HCT116 (cell line): ENCODE measurements around the gene ARL8B. TPM values are rescaled to one million over a fixed set of nuclear protein-coding genes. Genes with fewer than 3 reads are reported as not detected.

ENCODE experiments used
- ATAC-seq: fragments of 200-7000 bp; cut with Tn5 transposase; 2 replicates; pipeline ENCODE4 v1.9.1; 2020; ENCODE audit warnings: mild to moderate bottlenecking, moderate library complexity
- BruUV-seq: library from RNA; stranded (reverse); fragments of 400-500 nt; replicated peaks from 2 replicates; lab custom pipeline; 2021; lab: Mats Ljungman, UMichigan
- CTCF ChIA-PET: fragments of 300-600 bp; sonication (Branson Sonifier 250); formaldehyde crosslinking; loops from one replicate; lab custom pipeline; 2021; ENCODE audit warnings: antibody characterized with exemption; lab: Charles Lee
- POLR2A ChIA-PET: fragments of 300-600, 350-600 bp; sonication (Branson Sonifier 250); formaldehyde crosslinking; loops from one replicate; lab custom pipeline; 2021; ENCODE audit warnings: antibody characterized with exemption; lab: Charles Lee
- RAD21 ChIA-PET, 2 experiments: fragments of 300-600 bp; sonication (Branson Sonifier 250); formaldehyde crosslinking; loops; one replicate each; lab custom pipeline; 2023; ENCODE audit warnings: low total read pairs in 2 of 2; ENCODE audit not compliant: uncharacterized antibody in 2 of 2, unreplicated experiment in 2 of 2, low non-redundant PET in 1 of 2; lab: Charles Lee
- DNase-seq: peaks from one replicate; pipeline ENCODE4 v3.0.0-alpha.2; 2010; ENCODE audit warnings: low read depth, low spot score
- H2AFZ ChIP-seq: fragments of 200-600 bp; shearing (Covaris generic), sonication (generic); 2 replicates; pipeline ENCODE4 v1.6.1; 2017; ENCODE audit warnings: low read depth, mixed run types, mixed read lengths, antibody characterized with exemption, low read length; ENCODE audit not compliant: poor library complexity, severe bottlenecking
- H3K27ac ChIP-seq: 2 replicates; pipeline ENCODE4 v1.5.1; 2012; ENCODE audit warnings: low read depth, low read length
- H3K27me3 ChIP-seq: fragments of 200-600 bp; sonication (generic); 2 replicates; pipeline ENCODE4 v1.6.1; 2016; ENCODE audit warnings: mixed run types, low read length, mixed read lengths; ENCODE audit not compliant: insufficient read depth
- H3K36me3 ChIP-seq, 2 experiments: fragments of 200-500 bp in 1 of 2; fragments of 200-600 bp in 1 of 2; sonication (Bioruptor generic) in 1 of 2; sonication (generic) in 1 of 2; 2 replicates each; pipeline versions ENCODE4 v1.5.1 to v1.6.1; 2014 to 2016; ENCODE audit warnings: low read length in 2 of 2, inconsistent platforms in 1 of 2, mixed read lengths in 1 of 2, mixed run types in 1 of 2; ENCODE audit not compliant: insufficient read depth in 2 of 2, control insufficient read depth in 1 of 2
- H3K4me1 ChIP-seq, 2 experiments: fragments of 200-600 bp in 1 of 2; sonication (generic) in 1 of 2; 2 replicates each; pipeline versions ENCODE4 v1.5.1 to v1.6.1; 2012 to 2017; ENCODE audit warnings: low read length in 2 of 2, inconsistent platforms in 1 of 2, mild to moderate bottlenecking in 1 of 2, mixed read lengths in 1 of 2, mixed run types in 1 of 2, moderate library complexity in 1 of 2; ENCODE audit not compliant: insufficient read depth in 2 of 2, control insufficient read depth in 1 of 2
- H3K4me2 ChIP-seq: fragments of 200-600 bp; sonication (generic); 2 replicates; pipeline ENCODE4 v1.6.1; 2017; ENCODE audit warnings: mixed run types, low read length, mixed read lengths
- H3K4me3 ChIP-seq, 2 experiments: fragments of 200-600 bp in 1 of 2; sonication (generic) in 1 of 2; replicated peaks in 1 of 2; 2 replicates each; pipeline ENCODE4 v1.5.1; 2011 to 2016; ENCODE audit warnings: low read length in 2 of 2, control low read depth in 1 of 2, low read depth in 1 of 2, mild to moderate bottlenecking in 1 of 2, mixed read lengths in 1 of 2, mixed run types in 1 of 2
- H3K79me2 ChIP-seq: fragments of 200-600 bp; sonication (generic); 2 replicates; pipeline ENCODE4 v1.6.1; 2017; ENCODE audit warnings: mild to moderate bottlenecking, mixed run types, low read length, moderate library complexity, mixed read lengths; ENCODE audit not compliant: insufficient read depth
- H3K9ac ChIP-seq: fragments of 200-600 bp; sonication (generic); 2 replicates; pipeline ENCODE4 v1.6.1; 2016; ENCODE audit warnings: low read length, mixed read lengths
- H3K9me2 ChIP-seq: fragments of 200-600 bp; sonication (generic), shearing (Covaris generic); 2 replicates; pipeline ENCODE4 v1.6.1; 2017; ENCODE audit warnings: mixed run types, mild to moderate bottlenecking, moderate library complexity; ENCODE audit not compliant: insufficient read depth
- H3K9me3 ChIP-seq, 2 experiments: fragments of 200-500 bp in 1 of 2; fragments of 200-600 bp in 1 of 2; sonication (Bioruptor generic) in 1 of 2; sonication (generic) in 1 of 2; 2 replicates each; pipeline ENCODE4 v1.6.1; 2014 to 2017; ENCODE audit warnings: low read length in 2 of 2, mixed read lengths in 2 of 2, inconsistent platforms in 1 of 2, low read depth in 1 of 2, mild to moderate bottlenecking in 1 of 2, mixed run types in 1 of 2, moderate library complexity in 1 of 2; ENCODE audit not compliant: control insufficient read depth in 1 of 2, insufficient read depth in 1 of 2
- H4K20me1 ChIP-seq: fragments of 200-600 bp; sonication (generic), shearing (Covaris generic); 2 replicates; pipeline ENCODE4 v1.6.1; 2017; ENCODE audit warnings: mixed run types, mild to moderate bottlenecking, moderate library complexity; ENCODE audit not compliant: insufficient read depth
- ATF3 ChIP-seq: IDR thresholded peaks from 2 replicates; pipeline ENCODE4 v1.6.1; 2012
- CEBPB ChIP-seq: IDR thresholded peaks from 2 replicates; pipeline ENCODE4 v1.6.1; 2012; ENCODE audit warnings: low read depth
- EGR1 ChIP-seq: IDR thresholded peaks from 2 replicates; pipeline ENCODE4 v1.6.1; 2012; ENCODE audit warnings: low read depth
- EZH2phosphoT487 ChIP-seq: fragments of 200-600 bp; IDR thresholded peaks from 2 replicates; pipeline ENCODE4 v1.6.1; 2018; ENCODE audit warnings: antibody characterized with exemption, borderline replicate concordance
- POLR2AphosphoS5 ChIP-seq: IDR thresholded peaks from 2 replicates; pipeline ENCODE4 v1.6.1; 2011; ENCODE audit warnings: mild to moderate bottlenecking, low read depth, low read length, moderate library complexity
- TCF7L2 ChIP-seq: IDR thresholded peaks from 2 replicates; pipeline ENCODE4 v1.7.0; 2011; ENCODE audit warnings: borderline replicate concordance, inconsistent platforms; ENCODE audit not compliant: insufficient read depth, insufficient read length; ENCODE audit errors: extremely low read depth
- YY1 ChIP-seq: IDR thresholded peaks from 2 replicates; pipeline ENCODE4 v1.6.1; 2011; ENCODE audit warnings: low read length, low read depth, moderate library complexity, mild to moderate bottlenecking; ENCODE audit not compliant: insufficient replicate concordance; ENCODE audit errors: extremely low read depth
- ZFX ChIP-seq: fragments of 450-650 bp; IDR thresholded peaks from 2 replicates; pipeline ENCODE4 v1.6.1; 2017
- intact Hi-C: fragments of 100-400 bp; cut with micrococcal nuclease; formaldehyde crosslinking; loops from 2 replicates; pipeline ENCODE4 v1.10.0; 2022
- total RNA-seq: library from RNA; stranded (reverse); gene quantifications from one replicate; pipeline ENCODE4 v1.2.1, GENCODE V29; 2021; ENCODE audit not compliant: unreplicated experiment
- TF ChIP-seq, protein P1 (sequence below): IDR thresholded peaks from 2 replicates; pipeline ENCODE4 v1.6.1; 2012
- TF ChIP-seq, protein P2 (sequence below): IDR thresholded peaks from 2 replicates; pipeline ENCODE4 v1.6.1; 2012; ENCODE audit warnings: low read depth
- TF ChIP-seq, protein P3 (sequence below), 3 experiments: fragments of 200-600 bp in 1 of 3; sonication (generic) in 1 of 3; IDR thresholded peaks in 2 of 3; conservative IDR thresholded peaks in 1 of 3; 2 replicates each; pipeline ENCODE4 v1.5.1; 2012 to 2017; ENCODE audit warnings: low read depth in 2 of 3, low read length in 2 of 3, antibody characterized with exemption in 1 of 3, borderline replicate concordance in 1 of 3, control low read depth in 1 of 3, mild to moderate bottlenecking in 1 of 3, mixed read lengths in 1 of 3, mixed run types in 1 of 3, moderate library complexity in 1 of 3; ENCODE audit not compliant: insufficient read depth in 1 of 3

The ARL8B gene
- total RNA-seq, 1 experiment from 2014 or later: 38.1 TPM

- ATAC-seq (no peak), DNase-seq (no peak)
- H3K36me3 ChIP-seq: peaks cover 0 to 4% of the 10 kb centered on the region in 2 experiments; a peak in 1 of 4 replicates
- no peak overlapping the region for H3K4me3 ChIP-seq
- no peaks in the 10 kb centered on the region for H3K9me2 ChIP-seq
- H3K4me2 ChIP-seq: no peak overlapping the region
- no peaks in the 10 kb centered on the region for H3K27me3 ChIP-seq
- ChIA-PET POLR2A (interaction anchor here (0.5 kb wide), 1 partner anchor 52 kb away, joined by 5 read pairs; no protein-coding TSS in a partner anchor), CTCF (no interaction called here), RAD21 (no interaction called here)
- H3K79me2 ChIP-seq: peaks cover 57% of the 10 kb centered on the region
- TF ChIP-seq, protein P1, sequence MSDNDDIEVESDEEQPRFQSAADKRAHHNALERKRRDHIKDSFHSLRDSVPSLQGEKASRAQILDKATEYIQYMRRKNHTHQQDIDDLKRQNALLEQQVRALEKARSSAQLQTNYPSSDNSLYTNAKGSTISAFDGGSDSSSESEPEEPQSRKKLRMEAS: no peak
- TF ChIP-seq, protein P2, sequence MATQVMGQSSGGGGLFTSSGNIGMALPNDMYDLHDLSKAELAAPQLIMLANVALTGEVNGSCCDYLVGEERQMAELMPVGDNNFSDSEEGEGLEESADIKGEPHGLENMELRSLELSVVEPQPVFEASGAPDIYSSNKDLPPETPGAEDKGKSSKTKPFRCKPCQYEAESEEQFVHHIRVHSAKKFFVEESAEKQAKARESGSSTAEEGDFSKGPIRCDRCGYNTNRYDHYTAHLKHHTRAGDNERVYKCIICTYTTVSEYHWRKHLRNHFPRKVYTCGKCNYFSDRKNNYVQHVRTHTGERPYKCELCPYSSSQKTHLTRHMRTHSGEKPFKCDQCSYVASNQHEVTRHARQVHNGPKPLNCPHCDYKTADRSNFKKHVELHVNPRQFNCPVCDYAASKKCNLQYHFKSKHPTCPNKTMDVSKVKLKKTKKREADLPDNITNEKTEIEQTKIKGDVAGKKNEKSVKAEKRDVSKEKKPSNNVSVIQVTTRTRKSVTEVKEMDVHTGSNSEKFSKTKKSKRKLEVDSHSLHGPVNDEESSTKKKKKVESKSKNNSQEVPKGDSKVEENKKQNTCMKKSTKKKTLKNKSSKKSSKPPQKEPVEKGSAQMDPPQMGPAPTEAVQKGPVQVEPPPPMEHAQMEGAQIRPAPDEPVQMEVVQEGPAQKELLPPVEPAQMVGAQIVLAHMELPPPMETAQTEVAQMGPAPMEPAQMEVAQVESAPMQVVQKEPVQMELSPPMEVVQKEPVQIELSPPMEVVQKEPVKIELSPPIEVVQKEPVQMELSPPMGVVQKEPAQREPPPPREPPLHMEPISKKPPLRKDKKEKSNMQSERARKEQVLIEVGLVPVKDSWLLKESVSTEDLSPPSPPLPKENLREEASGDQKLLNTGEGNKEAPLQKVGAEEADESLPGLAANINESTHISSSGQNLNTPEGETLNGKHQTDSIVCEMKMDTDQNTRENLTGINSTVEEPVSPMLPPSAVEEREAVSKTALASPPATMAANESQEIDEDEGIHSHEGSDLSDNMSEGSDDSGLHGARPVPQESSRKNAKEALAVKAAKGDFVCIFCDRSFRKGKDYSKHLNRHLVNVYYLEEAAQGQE: no peak
- TF ChIP-seq CEBPB: no peak
- TF ChIP-seq ZFX: no peak
- TF ChIP-seq POLR2AphosphoS5: no peak
- TF ChIP-seq TCF7L2: no peak
- no peak for TF ChIP-seq ATF3
- TF ChIP-seq, protein P3, sequence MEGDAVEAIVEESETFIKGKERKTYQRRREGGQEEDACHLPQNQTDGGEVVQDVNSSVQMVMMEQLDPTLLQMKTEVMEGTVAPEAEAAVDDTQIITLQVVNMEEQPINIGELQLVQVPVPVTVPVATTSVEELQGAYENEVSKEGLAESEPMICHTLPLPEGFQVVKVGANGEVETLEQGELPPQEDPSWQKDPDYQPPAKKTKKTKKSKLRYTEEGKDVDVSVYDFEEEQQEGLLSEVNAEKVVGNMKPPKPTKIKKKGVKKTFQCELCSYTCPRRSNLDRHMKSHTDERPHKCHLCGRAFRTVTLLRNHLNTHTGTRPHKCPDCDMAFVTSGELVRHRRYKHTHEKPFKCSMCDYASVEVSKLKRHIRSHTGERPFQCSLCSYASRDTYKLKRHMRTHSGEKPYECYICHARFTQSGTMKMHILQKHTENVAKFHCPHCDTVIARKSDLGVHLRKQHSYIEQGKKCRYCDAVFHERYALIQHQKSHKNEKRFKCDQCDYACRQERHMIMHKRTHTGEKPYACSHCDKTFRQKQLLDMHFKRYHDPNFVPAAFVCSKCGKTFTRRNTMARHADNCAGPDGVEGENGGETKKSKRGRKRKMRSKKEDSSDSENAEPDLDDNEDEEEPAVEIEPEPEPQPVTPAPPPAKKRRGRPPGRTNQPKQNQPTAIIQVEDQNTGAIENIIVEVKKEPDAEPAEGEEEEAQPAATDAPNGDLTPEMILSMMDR (IDR thresholded peaks at IDR 0.05 in 2 of 3, conservative IDR thresholded peaks at IDR 0.05 in 1 of 3; ENCODE audit: borderline replicate concordance in 1 of 3, insufficient read depth in 1 of 3, low read depth in 2 of 3, low read length in 2 of 3): no peak
- TF ChIP-seq EGR1: no peak
- TF ChIP-seq YY1: no peak
- no peak for TF ChIP-seq EZH2phosphoT487
- no peak overlapping the region for H3K9ac ChIP-seq
- H4K20me1 ChIP-seq: 0 out of 2 replicates have a peak, but pooled peaks cover 5% of the 10 kb centered on the region
- no peak overlapping the region for H2AFZ ChIP-seq
- H3K4me1 ChIP-seq: peaks cover 3 to 6% of the 10 kb centered on the region in 2 experiments
- BruUV-seq: no TSS peak
- H3K27ac ChIP-seq: no peak overlapping the region
- H3K9me3 ChIP-seq: no peaks in the 10 kb centered on the region
- intact Hi-C loops: no loop called here
Observed at GRCh38 chr3:5168110-5168509, 46.0 kb downstream of the ARL8B start.
